GM23338 (cell line): Measurements from ENCODE around the gene OLFML3. TPM values are rescaled to one million over a fixed set of nuclear protein-coding genes. Genes with fewer than 3 reads are reported as not detected.

Experiments used
- ATAC-seq: fragments of 200-7000 bp; cut with Tn5 transposase; 3 replicates; pipeline ENCODE4 v1.9.1; 2020
- DNase-seq: peaks from one replicate; pipeline ENCODE4 v3.0.0-alpha.2; 2015; ENCODE audit warnings: low spot score
- H2AFZ ChIP-seq: fragments of 200-600 bp; sonication (generic); 2 replicates; pipeline ENCODE4 v1.8.0; 2016; ENCODE audit warnings: antibody characterized with exemption, mild to moderate bottlenecking, moderate library complexity
- H3F3A ChIP-seq: fragments of 200-600 bp; sonication (generic); replicated peaks from 2 replicates; pipeline ENCODE4 v1.8.0; 2017; ENCODE audit warnings: antibody characterized with exemption, mixed run types, low read depth
- H3K27ac ChIP-seq: fragments of 200-600 bp; sonication (generic); 2 replicates; pipeline ENCODE4 v1.6.1; 2016; ENCODE audit warnings: low read depth
- H3K27me3 ChIP-seq: fragments of 200-600 bp; sonication (generic); 2 replicates; pipeline ENCODE4 v1.8.0; 2016; ENCODE audit warnings: mild to moderate bottlenecking, mixed run types, moderate library complexity; ENCODE audit not compliant: insufficient read depth
- H3K36me3 ChIP-seq: fragments of 200-600 bp; sonication (generic); 2 replicates; pipeline ENCODE4 v1.8.0; 2016; ENCODE audit warnings: mild to moderate bottlenecking; ENCODE audit not compliant: insufficient read depth
- H3K4me1 ChIP-seq: fragments of 200-600 bp; sonication (generic); 2 replicates; pipeline ENCODE4 v1.8.0; 2016; ENCODE audit warnings: mild to moderate bottlenecking, moderate library complexity; ENCODE audit not compliant: insufficient read depth
- H3K4me2 ChIP-seq: fragments of 200-600 bp; sonication (generic); 2 replicates; pipeline ENCODE4 v1.7.1; 2017; ENCODE audit warnings: mixed run types
- H3K4me3 ChIP-seq: fragments of 200-600 bp; sonication (generic); 2 replicates; pipeline ENCODE4 v1.6.1; 2016; ENCODE audit warnings: mixed run types
- H3K79me2 ChIP-seq: fragments of 200-600 bp; sonication (generic); replicated peaks from 2 replicates; pipeline ENCODE4 v1.8.0; 2017; ENCODE audit warnings: mild to moderate bottlenecking; ENCODE audit not compliant: insufficient read depth
- H3K9me2 ChIP-seq: fragments of 200-600 bp; sonication (generic); 2 replicates; pipeline ENCODE4 v1.8.0; 2017; ENCODE audit not compliant: insufficient read depth
- H4K20me1 ChIP-seq: fragments of 200-600 bp; sonication (generic); replicated peaks from 2 replicates; pipeline ENCODE4 v1.8.0; 2017; ENCODE audit warnings: mild to moderate bottlenecking; ENCODE audit not compliant: insufficient read depth
- H3K27ac Mint-ChIP-seq: 2 replicates; pipeline ENCODE4 v1.8.0; 2020; ENCODE audit warnings: inconsistent platforms, mild to moderate bottlenecking, moderate library complexity, mixed read lengths
- H3K27me3 Mint-ChIP-seq: 3 replicates; pipeline ENCODE4 v1.8.0; 2022; ENCODE audit warnings: low read depth, mild to moderate bottlenecking, moderate library complexity, mixed read lengths, inconsistent platforms; ENCODE audit not compliant: insufficient read depth, poor library complexity
- H3K36me3 Mint-ChIP-seq: 3 replicates; pipeline ENCODE4 v1.8.0; 2021; ENCODE audit warnings: low read depth, mild to moderate bottlenecking, inconsistent platforms, moderate library complexity, mixed read lengths
- H3K4me1 Mint-ChIP-seq: 3 replicates; pipeline ENCODE4 v1.8.0; 2020; ENCODE audit warnings: mild to moderate bottlenecking, inconsistent platforms, mixed read lengths
- H3K4me3 Mint-ChIP-seq: 3 replicates; pipeline ENCODE4 v1.8.0; 2021; ENCODE audit warnings: moderate library complexity, mild to moderate bottlenecking, inconsistent platforms, mixed read lengths
- H3K9me3 Mint-ChIP-seq: 3 replicates; pipeline ENCODE4 v1.8.0; 2020; ENCODE audit warnings: moderate library complexity, mild to moderate bottlenecking, inconsistent platforms, mixed read lengths
- CREB1 ChIP-seq: fragments of 250-450 bp; sonication (Bioruptor Pico); IDR thresholded peaks from 2 replicates; pipeline ENCODE4 v1.5.0; 2020; ENCODE audit warnings: low read depth, mild to moderate bottlenecking, moderate library complexity
- CTCF ChIP-seq, 2 experiments: fragments of 200-600 bp in 1 of 2; sonication (generic) in 1 of 2; conservative IDR thresholded peaks; 2 replicates each; pipeline versions ENCODE4 v1.5.1 to v1.6.1; 2016 to 2017; ENCODE audit warnings: antibody characterized with exemption in 2 of 2, low read depth in 2 of 2, mild to moderate bottlenecking in 2 of 2, moderate library complexity in 1 of 2
- ETS1 ChIP-seq: IDR thresholded peaks from 2 replicates; pipeline ENCODE4 v1.6.1; 2016; ENCODE audit warnings: antibody characterized with exemption
- EZH2phosphoT487 ChIP-seq: fragments of 200-600 bp; sonication (generic); IDR thresholded peaks from one replicate; pipeline ENCODE4 v1.8.1; 2018; ENCODE audit warnings: antibody characterized with exemption; ENCODE audit not compliant: unreplicated experiment
- REST ChIP-seq: IDR thresholded peaks from one replicate; pipeline ENCODE4 v1.6.1; 2018; ENCODE audit warnings: antibody characterized with exemption; ENCODE audit not compliant: unreplicated experiment
- ZNF114 ChIP-seq: fragments of 250-450 bp; sonication (Bioruptor Pico); IDR thresholded peaks from 2 replicates; pipeline ENCODE4 v1.5.0; 2020; ENCODE audit warnings: mild to moderate bottlenecking, moderate library complexity
- ZNF331 ChIP-seq: fragments of 250-450 bp; sonication (Bioruptor Pico); IDR thresholded peaks from 2 replicates; pipeline ENCODE4 v1.5.0; 2020; ENCODE audit warnings: low read depth, mild to moderate bottlenecking, moderate library complexity
- ZNF462 ChIP-seq: fragments of 250-450 bp; sonication (Bioruptor Pico); IDR thresholded peaks from 2 replicates; pipeline ENCODE4 v1.5.0; 2020; ENCODE audit warnings: mild to moderate bottlenecking, moderate library complexity
- polyA plus RNA-seq: library from polyadenylated mRNA; unstranded; fragments of >200 nt; fragmentation: Nextera tagmentation; extraction: Ambion mirVana; gene quantifications from 2 replicates; pipeline ENCODE4 v1.2.1, GENCODE V29; 2016
- total RNA-seq: library from RNA; depleted of rRNA; stranded (reverse); fragments of >200 nt; shearing (Covaris generic); gene quantifications from 2 replicates; pipeline ENCODE4 v1.2.3, GENCODE V29; 2014

OLFML3 gene
- total and polyA plus RNA-seq, 2 experiments from 2014 or later, result 42.8 to 69.9 TPM

- TF ChIP-seq CREB1 (CRISPR knock-in tag), result no peak
- TF ChIP-seq CTCF (conservative IDR thresholded peaks at IDR 0.05; ENCODE audit: low read depth in 2 of 2), result no peak
- no peak for TF ChIP-seq ETS1
- no peak for TF ChIP-seq EZH2phosphoT487
- no peak for TF ChIP-seq REST
- no peak for TF ChIP-seq ZNF331 (CRISPR knock-in tag)
- no peak for TF ChIP-seq ZNF114 (CRISPR knock-in tag)
- no peak for TF ChIP-seq ZNF462 (CRISPR knock-in tag)
These were observed 20.0 kb downstream of the OLFML3 start for GRCh38 chr1:113999233-113999632.

More at GRCh38 chr1:113999233-113999632, 20.0 kb downstream of the OLFML3 start:
- Histone ChIP-seq H2AFZ (peak overlapping the region; percentile 66; the same call in 1 of the 2 replicates), H3K9me2 (peaks cover 4% of the 10 kb centered on the region; the same call in 1 of the 2 replicates), H3K4me1 (peaks cover 29% of the 10 kb centered on the region), H3F3A (peaks cover 16% of the 10 kb centered on the region), H3K4me2 (no peak overlapping the region), H3K36me3 (peaks cover 17% of the 10 kb centered on the region), H3K79me2 (no peaks in the 10 kb centered on the region), H3K27ac (no peak overlapping the region), H3K27me3 (peaks cover 3% of the 10 kb centered on the region; the same call in 1 of the 2 replicates), H3K4me3 (no peak overlapping the region), H4K20me1 (no peaks in the 10 kb centered on the region)
- ATAC-seq, result no peak
- peaks cover 21% of the 10 kb centered on the region for H3K27me3 Mint-ChIP-seq
- H3K36me3 Mint-ChIP-seq, result peaks cover 17% of the 10 kb centered on the region
- peaks cover 35% of the 10 kb centered on the region for H3K4me1 Mint-ChIP-seq
- no peak for DNase-seq
- H3K4me3 Mint-ChIP-seq, result no peak overlapping the region
- peaks cover 19% of the 10 kb centered on the region for H3K9me3 Mint-ChIP-seq
- no peak overlapping the region for H3K27ac Mint-ChIP-seq
